GM19468 (cell line): Measurements from ENCODE around the gene TRIM63.

Source experiments
- ATAC-seq: cut with Tn5 transposase; IDR thresholded peaks from one replicate; pipeline ENCODE4 v1.9.1; 2021; ENCODE audit warnings: mild to moderate bottlenecking, moderate library complexity, moderate number of reproducible peaks; ENCODE audit not compliant: unreplicated experiment; ENCODE audit errors: extremely low read depth

The TRIM63 gene

GRCh38 chr1:26021647-26022403, 45.6 kb downstream of the TRIM63 start, which contains the start of gene EXTL1:
Gene EXTL1 (plus strand): TSS chr1:26021775. CDS start chr1:26022647, 872 bp downstream.
- ATAC-seq, result no peak

GRCh38 chr1:26020941-26021646, 46.3 kb downstream of the TRIM63 start:
- no peak for ATAC-seq

- no peak for ATAC-seq
Measured at GRCh38 chr1:26020330-26020768, 47.1 kb downstream of the TRIM63 start.

- no peak for ATAC-seq
Measured at GRCh38 chr1:26019641-26020315, 47.7 kb downstream of the TRIM63 start.

- ATAC-seq, result no peak
Measured at GRCh38 chr1:26017606-26018005, 49.8 kb downstream of the TRIM63 start.

- ATAC-seq, result no peak
Measured at GRCh38 chr1:26016953-26017545, 50.4 kb downstream of the TRIM63 start.

GRCh38 chr1:26016258-26016952, 51.0 kb downstream of the TRIM63 start:
- no peak for ATAC-seq

GRCh38 chr1:26015358-26015757, 52.1 kb downstream of the TRIM63 start:
- ATAC-seq, result no peak

GRCh38 chr1:26014179-26014578, 53.3 kb downstream of the TRIM63 start:
- ATAC-seq, result no peak

- no peak for ATAC-seq
Measured at GRCh38 chr1:26012864-26013263, 54.6 kb downstream of the TRIM63 start.

- ATAC-seq, result no peak
Measured at GRCh38 chr1:26010825-26011224, 56.6 kb downstream of the TRIM63 start.

- no peak for ATAC-seq
Measured at GRCh38 chr1:26009796-26010447, 57.5 kb downstream of the TRIM63 start.

GRCh38 chr1:26006710-26007109, 60.7 kb downstream of the TRIM63 start:
- no peak for ATAC-seq

GRCh38 chr1:26005434-26006105, 61.9 kb downstream of the TRIM63 start:
- ATAC-seq, result no peak

- no peak for ATAC-seq
Measured at GRCh38 chr1:26003756-26004155, 63.7 kb downstream of the TRIM63 start.

GRCh38 chr1:26003262-26003661, 64.2 kb downstream of the TRIM63 start:
- no peak for ATAC-seq
